HG03378 (cell line): ENCODE measurements around the gene FHAD1.
"Not testable (repeated sequence)": the region's sequence is repeated elsewhere in the genome, so short reads cannot be mapped to it uniquely, and the experiment has no call there.

Experiments
- ATAC-seq: cut with Tn5 transposase; IDR thresholded peaks from one replicate; pipeline ENCODE4 v1.9.1; 2021; ENCODE audit warnings: mild to moderate bottlenecking, moderate library complexity; ENCODE audit not compliant: unreplicated experiment

Gene FHAD1

GRCh38 chr1:15412175-15412800, 165.3 kb downstream of the FHAD1 start:
- no peak for ATAC-seq

DNA sequence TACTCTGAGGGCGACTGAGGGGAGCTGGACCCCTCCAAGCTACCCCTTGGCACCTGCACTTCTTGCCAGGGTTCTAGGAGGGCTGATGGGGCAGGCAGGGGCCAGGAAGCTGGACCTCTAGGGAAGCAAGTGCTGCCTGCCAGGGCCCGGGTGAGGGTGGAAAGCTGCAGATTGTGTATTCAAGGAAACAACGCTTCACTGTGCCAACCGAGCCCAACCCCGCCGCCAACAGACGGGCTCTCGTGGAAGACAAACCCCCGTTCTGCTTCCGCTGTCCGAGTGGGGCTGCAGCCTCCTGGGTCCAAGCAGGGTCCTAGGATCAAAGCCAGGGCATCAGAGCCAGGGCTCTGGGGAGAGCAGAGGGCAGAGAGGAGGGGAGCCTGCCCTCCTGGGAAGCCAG, 165.8 kb downstream of the FHAD1 start:
- ATAC-seq = no peak

GRCh38 chr1:15413563-15414444, 166.8 kb downstream of the FHAD1 start:
- ATAC-seq = no peak

DNA sequence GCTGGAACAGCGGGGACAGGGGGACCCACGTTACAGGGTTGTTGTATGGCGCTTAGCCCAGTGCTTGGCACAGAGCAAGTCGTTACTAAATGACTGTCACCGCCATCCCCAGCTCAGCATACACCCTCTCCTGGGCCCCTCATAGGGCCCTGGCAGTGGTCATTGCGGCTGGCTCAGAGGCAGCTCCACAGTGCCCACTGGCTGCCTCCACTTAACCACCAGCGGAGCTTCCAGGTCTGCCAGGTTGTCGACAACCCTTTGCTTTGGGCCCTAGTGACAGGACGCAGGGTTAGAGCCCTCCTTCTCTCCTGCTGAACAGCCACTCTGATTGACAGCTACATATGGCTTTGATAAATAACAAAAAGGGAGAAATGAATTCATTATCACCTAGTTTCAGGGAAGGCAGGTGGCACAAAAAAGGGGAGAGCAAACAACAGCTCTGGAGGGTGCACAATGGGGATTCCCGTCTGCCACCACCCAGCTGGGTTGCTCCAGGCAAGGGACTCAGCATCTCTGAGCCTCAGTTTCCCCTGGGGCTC, 167.5 kb downstream of the FHAD1 start:
- ATAC-seq = no peak

GRCh38 chr1:15417059-15417934, 170.3 kb downstream of the FHAD1 start:
- ATAC-seq = no peak

DNA sequence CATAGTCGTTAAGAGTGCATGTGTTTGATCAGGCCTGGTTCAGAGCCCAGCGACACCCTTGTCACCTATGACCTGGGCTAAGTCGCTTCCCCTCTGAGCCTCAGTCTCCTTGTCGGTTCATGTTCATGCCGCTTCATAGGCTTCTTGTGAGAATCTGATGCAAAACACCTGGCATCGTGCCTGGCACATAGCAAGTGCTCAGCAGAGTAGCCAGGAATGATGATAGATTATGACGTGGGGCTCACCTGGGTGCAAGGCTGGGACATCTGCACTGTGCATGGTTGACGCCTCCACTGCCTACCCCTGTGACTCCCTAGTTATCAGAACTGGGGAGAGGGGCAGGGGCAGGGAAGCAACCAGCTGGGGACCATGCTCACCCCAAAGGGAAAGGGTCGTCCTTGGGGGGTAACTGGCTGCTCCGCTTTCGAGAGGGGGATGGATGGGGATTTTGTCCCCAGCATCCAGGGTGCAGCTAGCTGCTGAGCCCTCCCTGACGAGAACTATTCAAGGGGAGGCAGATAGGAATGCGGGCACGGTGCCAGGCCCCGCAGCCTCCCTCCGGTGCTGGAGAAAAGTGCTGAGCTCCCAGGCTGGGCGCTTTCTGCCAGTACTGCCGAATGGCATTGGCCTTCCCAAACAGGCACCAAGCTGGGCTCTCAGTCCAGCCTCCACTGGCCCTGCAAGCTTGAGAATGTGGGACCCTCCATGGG, 171.9 kb downstream of the FHAD1 start:
- no peak for ATAC-seq

- no peak for ATAC-seq
Observed at GRCh38 chr1:15420853-15421465, 173.9 kb downstream of the FHAD1 start.

GRCh38 chr1:15422871-15423270, 175.8 kb downstream of the FHAD1 start:
- no peak for ATAC-seq

GRCh38 chr1:15423355-15424077, 176.5 kb downstream of the FHAD1 start:
- ATAC-seq = no peak

- ATAC-seq = no peak
Observed at GRCh38 chr1:15424146-15424667, 177.2 kb downstream of the FHAD1 start.

DNA sequence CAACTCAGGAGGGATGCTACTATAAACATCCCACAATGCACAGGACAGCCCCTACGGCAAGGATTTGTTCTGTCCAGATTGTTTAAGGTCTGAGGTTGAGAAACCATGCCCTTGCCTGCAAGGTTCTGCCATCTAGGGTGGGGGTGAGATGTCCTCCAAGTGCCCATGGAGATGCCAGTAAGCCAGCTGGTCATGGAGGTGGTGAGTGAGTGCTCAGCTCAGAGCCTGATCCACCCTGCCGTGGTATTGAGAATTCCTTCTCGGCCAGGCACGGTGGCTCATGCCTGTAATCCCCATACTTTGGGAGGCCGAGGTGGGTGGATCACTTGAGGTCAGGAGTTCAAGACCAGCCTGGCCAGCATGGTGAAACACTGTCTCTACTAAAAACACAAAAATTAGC, 178.0 kb downstream of the FHAD1 start:
- no peak for ATAC-seq

DNA sequence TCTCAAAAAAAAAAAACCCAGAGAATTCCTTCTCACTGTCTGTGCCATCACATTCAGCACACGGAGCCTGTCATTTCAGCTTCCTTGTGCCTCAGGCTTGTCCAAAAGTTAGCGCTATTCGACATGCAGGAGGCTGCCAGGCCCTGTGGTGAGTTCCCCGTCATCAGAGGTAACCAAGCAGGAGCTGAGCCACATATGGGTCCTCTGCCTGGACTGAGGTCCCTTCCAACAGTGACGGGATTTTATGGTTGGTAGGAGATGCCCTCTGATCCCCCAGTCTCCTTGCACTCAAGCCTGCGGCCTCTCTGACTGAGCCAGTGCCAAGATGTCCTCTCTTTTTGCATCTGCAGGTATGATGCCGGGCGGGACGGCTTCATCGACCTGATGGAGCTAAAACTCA, 178.5 kb downstream of the FHAD1 start:
- no peak for ATAC-seq

- no peak for ATAC-seq
Observed at GRCh38 chr1:15425958-15426357, 178.9 kb downstream of the FHAD1 start.

GRCh38 chr1:15426492-15427279, 179.7 kb downstream of the FHAD1 start:
- no peak for ATAC-seq

DNA sequence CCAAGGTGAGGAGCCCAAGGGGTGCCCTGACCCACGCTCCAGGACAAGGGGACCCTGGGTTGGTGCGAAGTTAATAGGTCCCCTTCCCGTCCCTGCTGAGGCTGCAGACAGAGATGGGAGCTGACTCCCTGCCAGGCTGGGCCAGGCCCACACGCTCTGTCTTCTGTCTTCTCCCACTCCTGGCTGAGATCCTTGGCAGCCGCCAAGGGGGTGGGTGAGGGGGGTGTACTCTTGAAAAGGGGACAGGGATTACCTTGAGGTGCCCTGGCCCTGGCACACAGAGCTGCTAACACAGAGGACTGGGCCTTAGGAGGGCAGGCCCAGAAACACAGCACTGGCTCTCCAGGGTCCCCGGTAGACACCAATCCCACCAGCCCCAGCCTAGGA, 180.2 kb downstream of the FHAD1 start:
- no peak for ATAC-seq

GRCh38 chr1:15428252-15428651, 181.2 kb downstream of the FHAD1 start:
- ATAC-seq = not testable (repeated sequence)

- no peak for ATAC-seq
Observed at GRCh38 chr1:15428815-15429435, 181.9 kb downstream of the FHAD1 start.

GRCh38 chr1:15429701-15430149, 182.7 kb downstream of the FHAD1 start:
- no peak for ATAC-seq
